Panc1 (cell line): Measurements from ENCODE around the gene PPP1R1B. TPM values are rescaled to one million over a fixed set of nuclear protein-coding genes. Genes with fewer than 3 reads are reported as not detected.

ENCODE experiments used
- ATAC-seq: fragments of 200-7000 bp; cut with Tn5 transposase; 2 replicates; pipeline ENCODE4 v1.9.1; 2020; ENCODE audit warnings: mild to moderate bottlenecking, moderate library complexity
- BruUV-seq: library from RNA; stranded (reverse); fragments of 400-500 nt; replicated peaks from 2 replicates; lab custom pipeline; 2021; lab: Mats Ljungman, UMichigan
- CTCF ChIA-PET: fragments of 300-600 bp; sonication (Branson Sonifier 250); formaldehyde crosslinking; loops from one replicate; lab custom pipeline; 2022; ENCODE audit warnings: antibody characterized with exemption; lab: Charles Lee
- POLR2A ChIA-PET: fragments of 300-600 bp; sonication (Branson Sonifier 250); formaldehyde crosslinking; loops from one replicate; lab custom pipeline; 2022; ENCODE audit warnings: antibody characterized with exemption; lab: Charles Lee
- DNase-seq: peaks from one replicate; pipeline ENCODE4 v3.0.0-alpha.2; 2010; ENCODE audit warnings: low read depth, low spot score
- H3K27ac ChIP-seq: 2 replicates; pipeline ENCODE4 v1.5.1; 2011; ENCODE audit warnings: mild to moderate bottlenecking, low read length, inconsistent platforms
- H3K27me3 ChIP-seq: fragments of 200-500 bp; sonication (Bioruptor generic); 2 replicates; pipeline ENCODE4 v1.6.0; 2014; ENCODE audit warnings: low read length, inconsistent platforms; ENCODE audit not compliant: control insufficient read depth, insufficient read depth
- H3K36me3 ChIP-seq: fragments of 200-500 bp; sonication (Bioruptor generic); 2 replicates; pipeline ENCODE4 v1.5.1; 2014; ENCODE audit warnings: inconsistent platforms, mild to moderate bottlenecking, low read length, moderate library complexity; ENCODE audit not compliant: control insufficient read depth, insufficient read depth
- H3K4me1 ChIP-seq: 2 replicates; pipeline ENCODE4 v1.5.1; 2011; ENCODE audit warnings: inconsistent platforms, mild to moderate bottlenecking, low read length, moderate library complexity; ENCODE audit not compliant: control insufficient read depth, insufficient read depth
- H3K4me3 ChIP-seq, 2 experiments: 2 replicates each; pipeline ENCODE4 v1.5.1; 2011 to 2012; ENCODE audit warnings: low read depth in 2 of 2, low read length in 2 of 2, mild to moderate bottlenecking in 2 of 2, inconsistent platforms in 1 of 2, moderate library complexity in 1 of 2
- H3K9me3 ChIP-seq: fragments of 200-500 bp; sonication (Bioruptor generic); 2 replicates; pipeline ENCODE4 v1.5.1; 2014; ENCODE audit warnings: low read depth, mild to moderate bottlenecking, inconsistent platforms, low read length, moderate library complexity; ENCODE audit not compliant: control insufficient read depth, insufficient read depth
- CTCF ChIP-seq: fragments of 450-650 bp; IDR thresholded peaks from 2 replicates; pipeline ENCODE4 v1.5.1; 2017; ENCODE audit warnings: mild to moderate bottlenecking
- POLR2AphosphoS5 ChIP-seq: IDR thresholded peaks from 2 replicates; pipeline ENCODE4 v1.6.1; 2012; ENCODE audit warnings: mild to moderate bottlenecking, low read depth, low read length, moderate library complexity
- REST ChIP-seq, 2 experiments: IDR thresholded peaks; 2 replicates each; pipeline ENCODE4 v1.6.1; 2011 to 2012; ENCODE audit warnings: low read depth in 2 of 2, control low read depth in 1 of 2, low read length in 1 of 2, mild to moderate bottlenecking in 1 of 2, moderate library complexity in 1 of 2; ENCODE audit not compliant: insufficient read depth in 1 of 2
- SIN3A ChIP-seq: IDR thresholded peaks from 2 replicates; pipeline ENCODE4 v1.6.1; 2012; ENCODE audit warnings: low read depth, mild to moderate bottlenecking, low read length, moderate library complexity, borderline replicate concordance; ENCODE audit not compliant: insufficient read depth
- TCF7L2 ChIP-seq: IDR thresholded peaks from 2 replicates; pipeline ENCODE4 v1.6.1; 2011; ENCODE audit warnings: mild to moderate bottlenecking, low read depth, low read length, inconsistent platforms
- in situ Hi-C: cut with HindIII; loops from 2 replicates; pipeline ENCODE4 v1.10.0; 2016; ENCODE audit warnings: low sequenced_read_pairs, low pct_unique_long_range_greater_than_20kb
- intact Hi-C: fragments of 100-400 bp; cut with micrococcal nuclease; formaldehyde crosslinking; loops from one replicate; pipeline ENCODE4 v1.10.0; 2022; ENCODE audit not compliant: unreplicated experiment
- total RNA-seq: library from RNA; stranded (reverse); gene quantifications from one replicate; pipeline ENCODE4 v1.2.1, GENCODE V29; 2021; ENCODE audit not compliant: unreplicated experiment

PPP1R1B gene
- total RNA-seq, 1 experiment from 2014 or later, result 45.7 TPM

GRCh38 chr17:39601758-39602532, 24.8 kb upstream of the PPP1R1B start:
- no TSS peak for BruUV-seq
- POLR2A ChIA-PET, result no interaction called here
- DNase-seq, result no peak
- Histone ChIP-seq H3K4me3 (no peak overlapping the region), H3K36me3 (no peaks in the 10 kb centered on the region), H3K9me3 (no peaks in the 10 kb centered on the region), H3K27me3 (peaks cover 29% of the 10 kb centered on the region), H3K4me1 (peaks cover 12% of the 10 kb centered on the region; the same call in 1 of the 2 replicates), H3K27ac (no peak overlapping the region)
- in situ Hi-C loops, result no loop called here
- ATAC-seq, result no peak
- CTCF ChIA-PET, result no interaction called here
- intact Hi-C loops, result no loop called here
- TF ChIP-seq REST (IDR thresholded peaks at IDR 0.05; ENCODE audit: insufficient read depth in 1 of 2, low read depth in 2 of 2, low read length in 1 of 2) (0 out of 4 replicates have a peak, but pooled peaks of 1 of the 2 experiments have one; percentile 39), TCF7L2 (no peak)

DNA sequence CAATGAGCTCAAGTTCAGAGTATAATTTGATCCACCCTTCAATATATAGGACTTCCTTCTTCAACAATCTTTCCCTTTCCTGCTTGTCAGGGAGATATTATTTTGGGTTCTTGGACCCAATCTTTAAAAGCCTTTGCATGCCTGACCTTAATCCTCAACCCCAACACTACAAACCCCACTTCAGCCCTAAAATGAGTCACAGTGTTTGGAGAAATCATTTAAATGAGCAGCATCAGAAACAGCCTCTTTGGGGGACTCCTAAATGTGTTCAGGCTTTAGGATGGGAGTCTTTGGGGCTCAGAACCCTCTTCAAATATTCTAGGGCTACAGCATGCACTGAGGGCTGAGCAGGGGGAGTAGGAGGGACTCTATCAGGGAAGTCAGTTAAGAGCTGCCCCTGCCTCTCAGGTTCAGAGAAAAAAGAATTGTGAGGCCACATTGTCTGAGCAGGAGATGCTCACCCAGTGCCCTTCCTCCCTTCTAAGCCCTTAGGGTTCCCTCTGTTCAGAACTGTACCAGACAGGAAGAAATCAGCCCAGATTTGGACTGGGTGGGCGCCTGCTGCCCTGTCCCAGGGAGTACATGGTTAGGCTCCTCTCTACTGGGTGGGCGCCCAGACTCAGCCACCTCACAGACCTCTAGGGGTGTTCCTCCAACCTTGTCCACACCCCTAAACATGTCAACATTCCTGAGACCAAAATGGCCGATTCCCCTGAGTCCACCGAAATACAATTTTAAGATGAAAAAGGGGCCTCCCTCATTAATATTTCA, 24.0 kb upstream of the PPP1R1B start:
- BruUV-seq, result no TSS peak
- in situ Hi-C loops (no loop called here), intact Hi-C loops (no loop called here)
- H3K27me3 ChIP-seq, result peaks cover 27% of the 10 kb centered on the region
- ATAC-seq (no peak), DNase-seq (no peak)
- ChIA-PET CTCF (no interaction called here), POLR2A (no interaction called here)
- no peaks in the 10 kb centered on the region for H3K36me3 ChIP-seq
- H3K4me1 ChIP-seq, result peaks cover 10% of the 10 kb centered on the region; the same call in 1 of the 2 replicates
- TF ChIP-seq CTCF, result no peak
- TF ChIP-seq REST (IDR thresholded peaks at IDR 0.05; ENCODE audit: insufficient read depth in 1 of 2, low read depth in 2 of 2, low read length in 1 of 2), result no peak
- no peak for TF ChIP-seq SIN3A
- TF ChIP-seq TCF7L2, result no peak
- TF ChIP-seq POLR2AphosphoS5, result no peak
- no peak overlapping the region for H3K4me3 ChIP-seq
- no peak overlapping the region for H3K27ac ChIP-seq
- H3K9me3 ChIP-seq, result no peaks in the 10 kb centered on the region
